GM13977 (cell line): ENCODE measurements around the gene IGFBP1.

Experiments used
- DNase-seq: peaks from one replicate; pipeline ENCODE4 v3.0.0; 2012; ENCODE audit warnings: low spot score
- in situ Hi-C: fragments of 300-500 bp; cut with MboI; formaldehyde crosslinking; loops from one replicate; pipeline ENCODE4 v1.12.0; 2022; ENCODE audit warnings: low sequenced_read_pairs, low pct_unique_long_range_greater_than_20kb, mixed read lengths, inconsistent platforms; ENCODE audit not compliant: unreplicated experiment
- TF ChIP-seq, protein P1 (sequence below): IDR thresholded peaks from 2 replicates; pipeline ENCODE4 v1.5.1; 2012; ENCODE audit warnings: mild to moderate bottlenecking, control low read depth; ENCODE audit not compliant: insufficient read depth; ENCODE audit errors: extremely low read depth, missing control alignments

Gene IGFBP1

GRCh38 chr7:45917064-45917463, 28.8 kb downstream of the IGFBP1 start:
- TF ChIP-seq, protein P1, sequence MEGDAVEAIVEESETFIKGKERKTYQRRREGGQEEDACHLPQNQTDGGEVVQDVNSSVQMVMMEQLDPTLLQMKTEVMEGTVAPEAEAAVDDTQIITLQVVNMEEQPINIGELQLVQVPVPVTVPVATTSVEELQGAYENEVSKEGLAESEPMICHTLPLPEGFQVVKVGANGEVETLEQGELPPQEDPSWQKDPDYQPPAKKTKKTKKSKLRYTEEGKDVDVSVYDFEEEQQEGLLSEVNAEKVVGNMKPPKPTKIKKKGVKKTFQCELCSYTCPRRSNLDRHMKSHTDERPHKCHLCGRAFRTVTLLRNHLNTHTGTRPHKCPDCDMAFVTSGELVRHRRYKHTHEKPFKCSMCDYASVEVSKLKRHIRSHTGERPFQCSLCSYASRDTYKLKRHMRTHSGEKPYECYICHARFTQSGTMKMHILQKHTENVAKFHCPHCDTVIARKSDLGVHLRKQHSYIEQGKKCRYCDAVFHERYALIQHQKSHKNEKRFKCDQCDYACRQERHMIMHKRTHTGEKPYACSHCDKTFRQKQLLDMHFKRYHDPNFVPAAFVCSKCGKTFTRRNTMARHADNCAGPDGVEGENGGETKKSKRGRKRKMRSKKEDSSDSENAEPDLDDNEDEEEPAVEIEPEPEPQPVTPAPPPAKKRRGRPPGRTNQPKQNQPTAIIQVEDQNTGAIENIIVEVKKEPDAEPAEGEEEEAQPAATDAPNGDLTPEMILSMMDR = no peak
- no peak for DNase-seq
- in situ Hi-C loops = loop anchor here (10.0 to 25.0 kb wide), 2 partner anchors 1168 to 1270 kb away; no protein-coding TSS in a partner anchor

- in situ Hi-C loops = loop anchor here (10.0 to 25.0 kb wide), 2 partner anchors 1167 to 1270 kb away; no protein-coding TSS in a partner anchor
- DNase-seq = peak; percentile 83
- TF ChIP-seq, protein P1 = peak; percentile 94
These were observed 29.4 kb downstream of the IGFBP1 start for GRCh38 chr7:45917658-45918057.

DNA sequence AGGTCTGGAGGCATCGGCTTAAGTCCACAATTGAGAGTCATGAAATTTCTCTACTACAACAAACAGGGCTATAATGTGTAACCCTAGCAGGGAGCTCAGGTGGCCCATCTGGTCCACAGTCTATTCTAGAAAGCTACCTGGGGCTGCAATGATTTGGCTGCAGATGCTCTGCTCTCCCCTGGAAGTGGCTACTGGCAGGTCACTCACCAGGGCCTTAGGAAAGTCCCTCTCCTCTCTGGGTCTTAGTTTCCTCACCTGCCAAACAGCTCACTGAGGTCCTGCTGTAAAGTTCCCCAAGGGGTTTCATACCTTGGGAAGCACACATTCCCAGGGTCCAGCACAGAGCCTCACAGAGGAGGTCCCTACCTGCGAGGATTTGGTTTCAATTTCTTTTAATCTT, 30.3 kb downstream of the IGFBP1 start:
- in situ Hi-C loops = loop anchor here (10.0 to 25.0 kb wide), 2 partner anchors 1166 to 1269 kb away; no protein-coding TSS in a partner anchor
- TF ChIP-seq, protein P1 = no peak
- DNase-seq = no peak

DNA sequence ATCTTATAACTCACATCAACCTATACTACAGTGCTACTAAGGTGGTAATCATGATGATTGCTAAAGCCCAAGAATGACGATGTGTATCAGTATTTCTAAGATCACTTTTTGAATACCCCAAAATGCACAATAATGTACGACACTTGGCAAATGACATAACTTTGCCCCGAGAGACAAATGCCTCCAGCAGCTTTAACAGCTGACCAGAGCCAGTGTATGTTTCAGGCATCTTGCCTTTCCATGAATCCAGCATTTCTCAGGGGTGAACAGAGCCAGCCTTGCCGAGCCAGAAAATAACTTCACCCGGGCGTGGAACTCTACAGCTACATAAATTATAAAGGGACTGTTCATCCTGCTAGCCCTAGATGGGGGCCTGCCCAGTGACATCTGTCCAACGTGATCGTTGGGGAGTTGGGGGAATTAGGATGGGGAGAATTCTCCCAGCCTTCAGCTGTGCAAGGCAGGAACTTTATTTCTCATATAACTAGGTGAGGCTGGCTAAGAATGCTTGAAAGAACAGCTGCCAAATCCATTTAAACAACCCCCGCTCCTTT, 31.0 kb downstream of the IGFBP1 start:
- TF ChIP-seq, protein P1 = no peak
- in situ Hi-C loops = loop anchor here (10.0 to 25.0 kb wide), 2 partner anchors 1165 to 1268 kb away; no protein-coding TSS in a partner anchor
- DNase-seq = no peak

- TF ChIP-seq, protein P1 = no peak
- in situ Hi-C loops = loop anchor here (10.0 to 25.0 kb wide), 2 partner anchors 1165 to 1267 kb away; no protein-coding TSS in a partner anchor
- no peak for DNase-seq
These were observed 31.7 kb downstream of the IGFBP1 start for GRCh38 chr7:45919993-45920459.

- TF ChIP-seq, protein P1 = no peak
- peak; percentile 49 for DNase-seq
- in situ Hi-C loops = loop anchor here (25.0 kb wide), 1 partner anchor 1267 kb away; no protein-coding TSS in a partner anchor
These were observed 32.5 kb downstream of the IGFBP1 start, which contains the start of gene IGFBP3 for GRCh38 chr7:45920502-45921380. Gene IGFBP3, minus strand, starts transcription at chr7:45921272. Its CDS starts 132 bp downstream, at chr7:45921140.
